Amniotic epithelial cell (primary cell): ENCODE data around the gene TBX3.
"Not testable (repeated sequence)": the region's sequence is repeated elsewhere in the genome, so short reads cannot be mapped to it uniquely, and the experiment has no call there.

Experiments
- DNase-seq: peaks from one replicate; pipeline ENCODE4 v3.0.0-alpha.2; 2010; ENCODE audit warnings: low read depth

TBX3 gene

DNA sequence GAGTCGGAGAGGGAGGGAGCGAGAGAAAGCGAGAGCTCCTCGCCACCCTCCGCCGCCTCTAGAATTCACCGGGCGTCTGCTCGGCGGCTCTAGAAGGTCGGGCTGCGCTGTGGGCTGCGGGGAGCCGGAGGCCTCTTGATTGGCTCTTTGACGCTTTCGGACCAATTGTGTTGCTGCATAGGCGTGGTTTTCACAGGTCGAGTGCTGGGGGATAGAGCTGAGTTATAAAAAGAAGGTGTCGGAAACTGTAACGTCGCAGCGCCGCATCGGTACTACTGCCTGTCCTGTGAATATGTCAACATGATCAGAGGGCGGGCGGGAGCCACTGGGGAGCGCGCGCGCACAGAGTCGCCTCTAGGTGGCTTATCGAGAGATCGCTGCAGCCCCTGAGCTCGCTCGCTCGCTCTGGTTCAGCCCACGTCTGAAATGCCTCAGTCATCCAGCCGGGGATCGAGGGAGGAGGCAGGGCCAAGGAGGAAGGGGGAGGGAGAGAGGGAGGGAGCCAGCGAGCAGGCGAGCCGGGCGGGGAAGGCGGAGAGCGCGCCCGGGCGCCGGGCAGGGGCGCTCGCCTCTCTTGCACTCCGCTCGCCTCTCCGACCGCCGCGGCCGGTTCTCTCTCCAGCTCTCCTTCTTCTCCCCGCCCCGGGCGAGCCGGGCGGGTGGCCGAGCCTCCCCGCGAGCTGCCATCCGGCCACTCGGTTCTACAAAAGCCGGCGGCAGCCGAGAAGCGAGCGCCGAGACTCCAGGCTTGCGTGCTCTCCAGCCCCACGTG lies at the start of gene TBX3:
TBX3 (minus strand) TSS at position 78 of the 772 bp plus-strand sequence. CDS start 975 bp downstream, outside the sequence.
- DNase-seq: peak; percentile 99

GRCh38 chr12:114732426-114733030 lies 48.6 kb upstream of the TBX3 start:
- DNase-seq: no peak

- peak; percentile 56 for DNase-seq
These were observed 45.8 kb upstream of the TBX3 start for GRCh38 chr12:114729731-114730130.

GRCh38 chr12:114726092-114726710 lies 42.2 kb upstream of the TBX3 start:
- DNase-seq: no peak

DNA sequence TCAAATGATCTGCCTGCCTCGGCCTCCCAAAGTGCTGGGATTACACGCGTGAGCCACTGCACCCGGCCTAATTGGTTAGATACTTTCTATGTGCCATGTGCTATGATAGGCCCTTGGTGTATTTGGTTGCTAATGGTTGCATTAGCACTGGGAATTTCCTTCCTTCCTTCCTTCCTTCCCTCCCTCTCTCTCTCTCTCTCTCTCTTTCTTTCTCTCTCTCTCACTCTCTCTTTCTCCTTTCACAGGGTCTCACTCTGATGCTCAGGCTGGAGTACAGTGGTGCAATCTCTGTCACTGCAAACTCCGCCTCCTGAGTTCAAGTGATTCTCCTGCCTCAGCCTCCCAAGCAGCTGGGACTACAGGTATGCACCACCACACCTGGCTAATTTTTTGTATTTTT lies 38.2 kb upstream of the TBX3 start:
- DNase-seq: not testable (repeated sequence)

- DNase-seq: no peak
These were observed 37.3 kb upstream of the TBX3 start for GRCh38 chr12:114721266-114721665.

- DNase-seq: no peak
These were observed 29.7 kb upstream of the TBX3 start for GRCh38 chr12:114713466-114714215.

DNA sequence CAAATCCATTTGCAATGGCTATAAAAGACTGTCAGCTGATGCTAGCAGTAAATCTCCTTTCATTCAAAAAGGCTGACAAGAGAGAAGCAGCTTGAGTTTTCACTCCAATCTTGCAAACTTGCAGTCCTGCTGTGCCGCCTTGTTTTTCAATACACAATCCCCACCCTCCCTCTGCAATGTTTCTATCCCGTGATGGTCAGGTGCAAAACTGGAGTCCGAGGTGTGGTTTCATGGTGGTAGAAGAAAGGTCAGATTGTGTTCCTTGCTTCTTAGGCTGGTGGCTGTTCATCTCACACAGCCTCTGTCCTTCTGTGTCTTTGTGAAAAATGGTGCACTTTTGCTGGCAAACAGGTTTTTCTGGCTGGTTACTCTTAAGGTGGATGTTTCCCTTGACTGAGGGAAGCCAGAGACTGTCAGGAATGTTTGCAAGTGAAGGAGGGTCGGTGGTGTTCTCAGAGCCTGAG lies 27.7 kb upstream of the TBX3 start:
- DNase-seq: no peak

GRCh38 chr12:114710151-114710550 lies 26.2 kb upstream of the TBX3 start:
- no peak for DNase-seq

- DNase-seq: no peak
These were observed 25.1 kb upstream of the TBX3 start for GRCh38 chr12:114709112-114709511.

GRCh38 chr12:114708598-114708997 lies 24.6 kb upstream of the TBX3 start:
- not testable (repeated sequence) for DNase-seq

GRCh38 chr12:114704096-114704495 lies 20.1 kb upstream of the TBX3 start:
- peak; percentile 78 for DNase-seq

- DNase-seq: no peak
These were observed 19.1 kb upstream of the TBX3 start for GRCh38 chr12:114703060-114703493.

DNA sequence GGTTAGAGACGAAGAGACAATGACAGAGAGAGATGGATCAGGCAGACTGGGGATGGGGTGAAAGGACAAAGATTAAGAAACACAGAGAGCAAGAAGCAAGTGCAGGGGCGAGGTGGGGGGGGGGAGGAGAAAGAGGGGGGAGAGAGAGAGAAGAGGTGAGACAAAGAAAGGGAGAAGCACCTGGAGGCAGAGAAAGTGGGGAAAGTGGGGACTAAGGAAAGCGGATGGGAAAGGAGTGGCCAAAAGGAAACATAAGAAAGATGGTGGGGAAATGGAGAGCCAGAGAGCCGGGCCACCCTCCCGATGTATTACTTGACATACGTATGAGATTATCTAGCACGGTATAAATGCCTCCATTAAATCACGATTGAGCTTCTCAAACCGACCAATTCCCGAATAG lies 18.5 kb upstream of the TBX3 start:
- DNase-seq: no peak

DNA sequence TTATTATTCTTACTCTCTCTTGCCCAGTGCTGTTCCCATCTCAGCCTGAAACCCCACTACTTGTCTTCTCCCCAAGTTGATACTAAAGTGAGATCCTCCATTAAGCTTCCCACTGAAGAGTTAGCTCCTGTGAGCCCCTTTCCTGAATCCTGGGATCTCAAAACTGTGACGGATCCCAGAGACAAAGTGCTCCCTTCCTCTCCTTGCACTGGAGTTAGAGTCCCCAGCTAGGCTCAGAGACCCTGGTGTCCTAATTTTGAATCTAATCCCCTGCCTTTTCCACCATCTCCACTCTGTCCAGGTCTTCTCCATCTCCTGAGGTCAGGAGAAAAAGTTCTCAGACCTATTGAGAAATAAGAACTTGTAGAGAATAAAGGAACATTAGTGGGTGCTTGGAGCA lies 17.6 kb upstream of the TBX3 start:
- no peak for DNase-seq

- DNase-seq: no peak
These were observed 17.1 kb upstream of the TBX3 start for GRCh38 chr12:114701104-114701414.

DNA sequence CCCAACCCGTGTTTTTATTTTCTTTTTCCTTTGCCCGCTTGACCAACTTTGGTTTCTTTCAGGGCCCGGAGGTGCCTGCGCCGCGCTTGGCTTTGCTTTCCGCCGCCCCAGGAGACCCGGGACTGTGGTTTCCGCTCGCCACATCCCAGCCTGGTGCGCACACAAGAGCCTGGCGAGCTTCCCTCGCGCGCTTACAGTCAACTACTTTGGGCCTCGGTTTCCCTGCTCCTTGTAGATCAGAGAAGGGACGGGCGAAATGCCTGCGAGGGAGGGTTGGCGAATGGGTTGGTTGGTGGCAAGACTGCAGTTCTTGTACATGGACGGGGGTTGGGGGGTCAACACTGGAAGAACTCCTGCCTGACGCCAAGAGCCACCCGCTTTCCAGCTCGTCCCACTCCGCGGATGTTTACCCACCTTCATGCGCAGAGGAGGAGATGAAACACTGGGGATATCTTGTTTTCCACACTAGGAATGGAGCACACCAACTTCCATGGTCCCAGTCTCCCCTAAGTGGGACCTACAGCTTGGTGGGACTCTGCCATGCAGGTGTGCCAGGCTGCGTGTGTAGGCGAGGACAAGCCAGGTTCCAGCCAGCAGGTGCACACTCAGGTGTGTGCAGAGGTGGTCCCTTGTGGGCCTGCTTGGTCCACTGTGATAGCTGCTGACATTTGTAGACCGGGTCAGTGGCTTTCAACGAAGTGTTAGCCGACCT lies 16.6 kb upstream of the TBX3 start:
- no peak for DNase-seq

- DNase-seq: no peak
These were observed 14.7 kb upstream of the TBX3 start for GRCh38 chr12:114698566-114699163.

DNA sequence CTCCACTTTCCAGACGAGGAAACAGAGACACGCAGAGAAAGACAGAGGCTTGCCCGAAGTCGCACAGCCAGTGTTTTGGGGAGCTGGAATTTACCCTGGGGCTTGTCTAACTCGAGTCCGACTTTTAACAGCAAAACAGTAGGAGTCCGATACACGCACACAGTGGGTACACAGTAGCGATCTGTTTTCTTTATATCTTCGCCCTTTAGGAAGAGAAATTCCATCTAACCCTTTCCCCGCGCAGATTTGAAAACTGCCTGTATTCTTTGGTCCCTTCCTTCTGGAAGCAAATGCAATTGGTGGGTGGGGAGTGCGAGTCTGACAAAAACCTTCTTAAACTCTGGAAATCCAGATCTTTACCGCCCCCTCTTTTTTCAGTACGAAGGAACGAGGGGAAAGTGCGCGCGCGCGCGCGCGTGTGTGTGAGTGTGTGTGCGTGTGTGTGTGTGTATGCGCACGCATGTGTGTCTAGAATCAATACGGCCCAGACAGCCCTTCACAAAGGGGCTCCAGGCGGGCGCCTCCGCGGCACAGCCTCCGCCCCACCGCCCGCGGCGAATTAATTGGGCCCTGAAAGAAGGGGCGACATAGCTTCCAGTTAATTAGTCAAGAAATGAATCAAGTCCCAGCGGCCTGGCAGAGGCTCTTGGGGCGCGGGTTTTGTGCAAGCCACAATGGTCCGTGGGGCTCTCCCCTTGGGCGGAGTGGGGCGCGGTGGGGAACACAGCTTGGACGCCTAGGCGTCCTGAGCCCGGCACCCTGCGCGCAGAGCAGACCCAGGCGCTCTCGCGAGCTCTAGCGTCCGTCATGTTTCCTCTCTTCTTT lies 14.0 kb upstream of the TBX3 start:
- no peak for DNase-seq

- no peak for DNase-seq
These were observed 13.3 kb upstream of the TBX3 start for GRCh38 chr12:114697243-114697716.
